HTERT RPE-1 (cell line): ENCODE data around the gene SNX11.

ENCODE experiments used
- in situ Hi-C: fragments of 300-500 bp; cut with MboI; formaldehyde crosslinking; loops from 4 replicates; pipeline ENCODE4 v1.14.3; 2020; ENCODE audit warnings: low sequenced_read_pairs

Gene SNX11

DNA sequence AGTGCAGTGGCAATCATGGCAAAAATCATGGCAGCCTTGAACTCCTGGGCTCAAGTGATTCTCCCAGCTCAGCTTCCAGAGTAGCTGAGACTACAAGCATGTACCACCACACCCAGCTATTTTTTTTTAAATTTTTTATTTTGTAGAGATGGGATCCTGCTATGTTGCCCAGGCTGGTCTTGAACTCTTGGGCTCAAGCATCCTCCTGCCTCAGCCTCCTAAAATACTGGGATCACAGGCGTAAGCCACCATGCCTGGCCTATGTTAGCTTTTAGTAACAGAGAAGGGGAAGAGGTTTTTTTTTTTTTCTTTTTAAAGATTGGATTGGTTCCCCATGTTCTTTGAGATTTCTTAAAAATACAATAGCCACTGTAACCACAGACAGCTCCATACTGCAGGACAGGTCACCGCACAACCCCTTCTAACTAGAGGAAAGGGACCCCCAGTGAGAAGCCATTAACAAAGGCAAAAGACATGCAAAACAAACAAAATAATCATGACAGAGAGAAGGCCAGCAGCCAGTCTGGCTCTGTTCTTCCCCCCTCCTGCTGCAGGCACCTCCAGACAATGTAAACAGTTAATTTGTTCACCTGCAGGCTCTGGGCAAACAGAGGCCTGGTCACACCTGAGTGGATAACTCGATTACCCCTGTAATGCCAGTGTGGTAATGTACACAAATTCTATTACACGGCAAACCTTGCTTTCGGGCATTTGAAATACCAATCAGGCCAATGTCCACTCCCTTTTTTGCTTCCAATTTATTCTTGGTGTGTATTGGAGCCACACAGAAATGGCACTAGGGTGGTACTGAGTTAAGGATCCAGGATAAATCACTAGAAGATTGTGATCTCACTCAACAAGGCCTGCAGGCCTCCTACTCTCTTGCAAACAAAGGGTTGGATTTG lies 52.9 kb downstream of the SNX11 start:
- in situ Hi-C loops = no loop called here

DNA sequence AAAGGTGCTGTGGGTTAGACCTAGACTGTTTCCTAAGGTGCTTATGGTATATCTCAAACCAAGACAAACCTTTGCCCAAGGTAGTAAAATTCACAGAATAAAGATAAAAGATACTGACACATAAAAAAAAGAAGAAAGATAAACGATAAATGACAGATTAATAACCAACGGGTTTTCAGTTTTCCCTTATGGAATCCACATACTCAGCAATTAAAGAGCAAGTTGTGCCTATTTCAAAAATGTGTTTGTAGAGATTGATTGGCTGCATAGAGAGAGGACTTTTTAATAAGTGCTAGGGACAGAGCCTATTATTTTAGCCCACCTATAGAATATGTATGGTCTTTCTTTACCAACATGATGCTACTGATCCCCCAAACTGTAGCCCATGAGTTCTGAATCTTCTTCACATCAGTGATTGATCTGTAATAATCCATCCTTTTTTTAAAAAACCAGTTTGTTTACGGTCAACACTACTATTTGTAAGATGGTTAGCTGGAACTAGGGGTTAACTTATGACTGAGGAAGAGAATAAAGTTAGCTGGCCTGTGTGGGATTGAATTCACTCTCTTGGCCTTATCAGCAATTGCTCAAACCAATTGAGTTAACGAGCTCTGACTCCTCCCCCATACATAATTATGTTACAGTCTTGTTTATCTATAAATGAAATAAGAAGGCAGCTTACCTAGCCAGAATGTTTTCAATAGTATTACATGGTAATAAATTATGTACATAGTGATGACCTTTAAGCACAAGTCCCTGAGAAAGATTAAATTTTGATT lies 53.8 kb downstream of the SNX11 start:
- in situ Hi-C loops = no loop called here

- in situ Hi-C loops = no loop called here
These were observed 54.9 kb downstream of the SNX11 start for GRCh38 chr17:48162306-48162934.

GRCh38 chr17:48162946-48163506 lies 55.5 kb downstream of the SNX11 start:
- in situ Hi-C loops = no loop called here

- in situ Hi-C loops = no loop called here
These were observed 56.2 kb downstream of the SNX11 start for GRCh38 chr17:48163809-48164208.

GRCh38 chr17:48169926-48170325 lies 62.4 kb downstream of the SNX11 start:
- in situ Hi-C loops = no loop called here
